Mesothelial cell of epicardium (in vitro differentiated cells): ENCODE measurements around the gene DHX29. TPM values are rescaled to one million over a fixed set of nuclear protein-coding genes. Genes with fewer than 3 reads are reported as not detected.
"Not testable (repeated sequence)": the region's sequence is repeated elsewhere in the genome, so short reads cannot be mapped to it uniquely, and the experiment has no call there.

Experiments
- DNase-seq, 2 experiments: peaks; one replicate each; pipeline ENCODE4 v3.0.0; 2021; ENCODE audit warnings: low spot score in 2 of 2; ENCODE audit not compliant: unreplicated experiment in 2 of 2
- H3K27ac Mint-ChIP-seq: 2 replicates; pipeline ENCODE4 v1.8.0; 2021; ENCODE audit warnings: mixed read lengths
- H3K27me3 Mint-ChIP-seq: 2 replicates; pipeline ENCODE4 v1.8.0; 2021; ENCODE audit warnings: low read depth, mixed read lengths
- H3K36me3 Mint-ChIP-seq: 2 replicates; pipeline ENCODE4 v1.8.0; 2021; ENCODE audit warnings: mixed read lengths
- H3K4me1 Mint-ChIP-seq: 2 replicates; pipeline ENCODE4 v1.8.0; 2021; ENCODE audit warnings: mixed read lengths
- H3K4me3 Mint-ChIP-seq: 2 replicates; pipeline ENCODE4 v1.8.0; 2021; ENCODE audit warnings: mild to moderate bottlenecking, moderate library complexity, mixed read lengths
- H3K9me3 Mint-ChIP-seq: 2 replicates; pipeline ENCODE4 v1.8.0; 2021; ENCODE audit warnings: mixed read lengths
- total RNA-seq: library from RNA; stranded (reverse); gene quantifications from 3 replicates; pipeline ENCODE4 v1.2.1, GENCODE V29; 2021
- TF ChIP-seq, protein P1 (sequence below): fragments of 200-600 bp; sonication (generic); IDR thresholded peaks from one replicate; pipeline ENCODE4 v1.5.0; 2021; ENCODE audit warnings: antibody characterized with exemption; ENCODE audit not compliant: unreplicated experiment

Gene DHX29
- total RNA-seq, 1 donor from 2014 or later = 25.1 TPM

GRCh38 chr5:55324006-55324405 is 16.5 kb upstream of the DHX29 start:
- Mint-ChIP-seq H3K4me1 (peaks cover 7% of the 10 kb centered on the region), H3K27me3 (no peaks in the 10 kb centered on the region), H3K9me3 (no peaks in the 10 kb centered on the region), H3K4me3 (no peak overlapping the region), H3K27ac (no peak overlapping the region), H3K36me3 (peaks cover 22% of the 10 kb centered on the region)
- DNase-seq = no peak
- TF ChIP-seq, protein P1, sequence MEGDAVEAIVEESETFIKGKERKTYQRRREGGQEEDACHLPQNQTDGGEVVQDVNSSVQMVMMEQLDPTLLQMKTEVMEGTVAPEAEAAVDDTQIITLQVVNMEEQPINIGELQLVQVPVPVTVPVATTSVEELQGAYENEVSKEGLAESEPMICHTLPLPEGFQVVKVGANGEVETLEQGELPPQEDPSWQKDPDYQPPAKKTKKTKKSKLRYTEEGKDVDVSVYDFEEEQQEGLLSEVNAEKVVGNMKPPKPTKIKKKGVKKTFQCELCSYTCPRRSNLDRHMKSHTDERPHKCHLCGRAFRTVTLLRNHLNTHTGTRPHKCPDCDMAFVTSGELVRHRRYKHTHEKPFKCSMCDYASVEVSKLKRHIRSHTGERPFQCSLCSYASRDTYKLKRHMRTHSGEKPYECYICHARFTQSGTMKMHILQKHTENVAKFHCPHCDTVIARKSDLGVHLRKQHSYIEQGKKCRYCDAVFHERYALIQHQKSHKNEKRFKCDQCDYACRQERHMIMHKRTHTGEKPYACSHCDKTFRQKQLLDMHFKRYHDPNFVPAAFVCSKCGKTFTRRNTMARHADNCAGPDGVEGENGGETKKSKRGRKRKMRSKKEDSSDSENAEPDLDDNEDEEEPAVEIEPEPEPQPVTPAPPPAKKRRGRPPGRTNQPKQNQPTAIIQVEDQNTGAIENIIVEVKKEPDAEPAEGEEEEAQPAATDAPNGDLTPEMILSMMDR = no peak

DNA sequence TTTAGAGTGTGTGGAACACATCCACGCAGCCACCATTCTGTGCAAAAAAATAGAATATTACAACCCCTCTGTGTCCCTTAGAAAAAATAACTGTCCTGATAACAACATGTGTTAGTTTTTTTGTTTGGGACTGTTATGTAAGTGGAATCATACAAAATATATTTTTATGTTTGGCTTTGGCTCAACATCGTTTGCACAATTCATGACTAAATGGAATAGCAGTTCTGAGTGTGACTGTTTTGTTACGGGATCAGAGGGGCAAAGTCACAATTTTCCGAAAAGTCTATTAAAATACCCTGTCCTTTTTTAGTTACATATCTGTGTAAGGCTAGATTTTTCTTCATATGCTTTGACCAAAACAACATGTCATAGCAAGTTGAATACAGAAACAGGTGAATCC is 13.1 kb upstream of the DHX29 start:
- H3K9me3 Mint-ChIP-seq = peaks cover 26% of the 10 kb centered on the region
- peaks cover 24% of the 10 kb centered on the region for H3K36me3 Mint-ChIP-seq
- no peak overlapping the region for H3K27ac Mint-ChIP-seq
- no peak for DNase-seq
- H3K4me1 Mint-ChIP-seq = peaks cover 3% of the 10 kb centered on the region
- no peak overlapping the region for H3K4me3 Mint-ChIP-seq
- H3K27me3 Mint-ChIP-seq = no peaks in the 10 kb centered on the region
- TF ChIP-seq, protein P1 = no peak

DNA sequence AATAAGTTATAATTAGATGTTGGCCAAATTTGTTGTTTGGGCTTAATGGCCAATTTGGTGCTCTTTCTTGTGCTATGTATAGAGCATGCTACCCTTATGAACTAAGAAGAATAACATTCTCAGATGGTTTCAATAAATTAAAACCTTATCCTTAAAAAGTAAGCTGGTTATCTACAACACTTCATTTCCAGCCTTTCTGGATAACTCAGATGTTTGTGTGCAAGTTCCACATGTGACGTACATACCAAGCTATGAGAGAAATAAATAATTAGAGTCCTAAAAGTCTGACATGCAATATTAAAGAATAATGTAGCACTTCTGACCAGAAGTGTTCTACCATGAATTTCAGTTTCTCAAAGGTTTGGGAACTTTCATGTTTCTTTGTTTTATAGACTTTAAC is 12.0 kb upstream of the DHX29 start:
- Mint-ChIP-seq H3K27me3 (no peaks in the 10 kb centered on the region), H3K4me3 (no peak overlapping the region), H3K9me3 (peaks cover 26% of the 10 kb centered on the region), H3K27ac (peak overlapping the region; percentile 2), H3K36me3 (peaks cover 20% of the 10 kb centered on the region), H3K4me1 (peaks cover 3% of the 10 kb centered on the region)
- DNase-seq = no peak
- TF ChIP-seq, protein P1 = no peak

DNA sequence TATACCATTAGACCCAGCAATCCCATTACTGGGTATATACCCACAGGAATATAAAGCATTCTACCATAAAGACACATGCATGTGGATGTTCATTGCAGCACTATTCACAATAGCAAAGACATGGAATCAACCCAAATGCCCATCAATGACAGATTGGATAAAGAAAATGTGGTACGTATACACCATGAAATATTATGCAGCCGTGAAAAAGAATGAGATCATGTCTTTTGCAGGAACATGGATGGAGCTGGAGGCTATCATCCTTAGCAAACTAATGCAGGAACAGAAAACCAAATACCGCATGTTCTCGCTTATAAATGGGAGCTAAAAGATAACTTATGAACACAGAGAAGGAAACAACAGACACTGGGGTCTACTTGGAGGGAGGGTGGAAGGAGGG is 10.7 kb upstream of the DHX29 start:
- H3K4me1 Mint-ChIP-seq, H3K27me3 Mint-ChIP-seq, DNase-seq, H3K4me3 Mint-ChIP-seq, H3K27ac Mint-ChIP-seq: not testable (repeated sequence)
- H3K36me3 Mint-ChIP-seq = peaks cover 20% of the 10 kb centered on the region
- H3K9me3 Mint-ChIP-seq = peaks cover 26% of the 10 kb centered on the region

- TF ChIP-seq, protein P1 = no peak
- Mint-ChIP-seq H3K9me3 (peaks cover 26% of the 10 kb centered on the region), H3K4me3 (no peak overlapping the region), H3K4me1 (peaks cover 5% of the 10 kb centered on the region), H3K27me3 (no peaks in the 10 kb centered on the region), H3K36me3 (peaks cover 20% of the 10 kb centered on the region), H3K27ac (no peak overlapping the region)
- no peak for DNase-seq
Measured at GRCh38 chr5:55316837-55317236, 9.3 kb upstream of the DHX29 start.

DNA sequence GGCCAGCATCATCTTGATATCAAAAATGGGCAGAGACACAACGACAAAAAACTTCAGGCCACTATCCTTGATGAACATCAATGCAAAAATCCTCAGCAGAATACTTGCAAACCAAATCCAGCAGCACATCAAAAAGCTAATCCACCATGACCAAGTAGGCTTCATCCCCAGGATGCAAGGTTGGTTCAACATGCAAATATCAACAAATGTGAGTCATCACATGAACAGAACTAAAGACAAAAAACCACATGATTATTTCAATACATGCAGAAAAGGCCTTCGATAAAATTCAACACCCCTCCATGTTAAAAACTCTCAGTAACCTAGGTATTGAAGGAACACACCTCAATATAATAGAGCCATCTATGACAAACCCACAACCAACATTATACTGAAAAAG is 8.8 kb upstream of the DHX29 start:
- H3K27ac Mint-ChIP-seq = no peak overlapping the region
- no peak for DNase-seq
- peaks cover 7% of the 10 kb centered on the region for H3K4me1 Mint-ChIP-seq
- H3K4me3 Mint-ChIP-seq = no peak overlapping the region
- TF ChIP-seq, protein P1 = no peak
- H3K27me3 Mint-ChIP-seq = no peaks in the 10 kb centered on the region
- H3K36me3 Mint-ChIP-seq = peaks cover 20% of the 10 kb centered on the region
- peaks cover 26% of the 10 kb centered on the region for H3K9me3 Mint-ChIP-seq
